SH-SY5Y (cell line): Measurements from ENCODE around the gene TDRKH.

Source experiments
- GATA2 ChIP-seq: IDR thresholded peaks from 2 replicates; pipeline ENCODE4 v1.6.1; 2011; ENCODE audit warnings: mild to moderate bottlenecking, low read depth, low read length
- GATA3 ChIP-seq: IDR thresholded peaks from 2 replicates; pipeline ENCODE4 v1.6.1; 2011; ENCODE audit warnings: low read depth, mild to moderate bottlenecking, low read length, moderate library complexity

- no peak; the same call in 1 of the 2 replicates for TF ChIP-seq GATA2
- no peak for TF ChIP-seq GATA3
Measured at GRCh38 chr1:151728151-151729054, 61.9 kb downstream of the TDRKH start.
